ENCODE results near the gene INVS.

GRCh38 chr9:100296407-100296806 lies 197.4 kb downstream of the INVS start:
- TF ChIP-seq POLR2AphosphoS5 (IDR thresholded peaks at IDR 0.05; ENCODE audit: borderline replicate concordance, low read depth, low read length) (no peak), EZH2 (IDR thresholded peaks at IDR 0.05) (no peak), FOXP2 (optimal IDR thresholded peaks at IDR 0.05; ENCODE audit: control extremely low read depth, extremely low read length, insufficient read depth) (no peak)
